Mucosa of gallbladder (tissue), 1 donor: ENCODE data around the gene ACAT2. TPM values are rescaled to one million over a fixed set of nuclear protein-coding genes. Genes with fewer than 3 reads are reported as not detected.
"Not testable (repeated sequence)": the region's sequence is repeated elsewhere in the genome, so short reads cannot be mapped to it uniquely, and the experiment has no call there.

Experiments
- DNase-seq: peaks from one replicate; pipeline ENCODE4 v3.0.0-alpha.2; 2020; ENCODE audit warnings: low spot score
- total RNA-seq: library from RNA; stranded (reverse); gene quantifications from one replicate; pipeline ENCODE4 v1.2.1, GENCODE V29; 2021
- donor health status: DM: no; HTN: no; CAD: no.

ACAT2 gene
- total RNA-seq, 1 donor from 2014 or later, result 69.3 TPM

GRCh38 chr6:159769470-159769869, 7.6 kb downstream of the ACAT2 start:
- no peak for DNase-seq

GRCh38 chr6:159772196-159772595, 10.4 kb downstream of the ACAT2 start:
- no peak for DNase-seq

GRCh38 chr6:159777240-159777904, 15.5 kb downstream of the ACAT2 start:
- DNase-seq, result no peak

- DNase-seq, result no peak
Measured at GRCh38 chr6:159778131-159778530, 16.3 kb downstream of the ACAT2 start.

GRCh38 chr6:159778542-159779103, 16.8 kb downstream of the ACAT2 start:
- no peak for DNase-seq

GRCh38 chr6:159788276-159788675, 26.4 kb downstream of the ACAT2 start:
- DNase-seq, result no peak

GRCh38 chr6:159788753-159789376, 27.0 kb downstream of the ACAT2 start:
- peak; percentile 53 for DNase-seq

GRCh38 chr6:159789377-159790148, 27.7 kb downstream of the ACAT2 start, which contains the start of gene TCP1:
Gene TCP1, minus strand, starts transcription at chr6:159789602. Its CDS starts 134 bp downstream, at chr6:159789468.
- DNase-seq, result peak; percentile 100

- DNase-seq, result peak; percentile 94
Measured at GRCh38 chr6:159790149-159790955, 28.5 kb downstream of the ACAT2 start, which contains the start of gene MRPL18. Gene MRPL18, plus strand, starts transcription at chr6:159790467. Its CDS starts 121 bp downstream, at chr6:159790588.

GRCh38 chr6:159790956-159791598, 29.2 kb downstream of the ACAT2 start:
- no peak for DNase-seq

GRCh38 chr6:159794976-159795375, 33.1 kb downstream of the ACAT2 start:
- not testable (repeated sequence) for DNase-seq

- DNase-seq, result no peak
Measured at GRCh38 chr6:159797554-159797953, 35.7 kb downstream of the ACAT2 start.

GRCh38 chr6:159800141-159800865, 38.5 kb downstream of the ACAT2 start, which contains the start of gene PNLDC1:
Gene PNLDC1, plus strand, starts transcription at chr6:159800276. Its CDS starts 32 bp downstream, at chr6:159800308.
- DNase-seq, result no peak

- DNase-seq, result no peak
Measured at GRCh38 chr6:159801935-159802334, 40.1 kb downstream of the ACAT2 start.

- no peak for DNase-seq
Measured at GRCh38 chr6:159804504-159804903, 42.7 kb downstream of the ACAT2 start.

- no peak for DNase-seq
Measured at GRCh38 chr6:159805440-159806020, 43.7 kb downstream of the ACAT2 start.

- DNase-seq, result no peak
Measured at GRCh38 chr6:159806021-159806458, 44.2 kb downstream of the ACAT2 start.

GRCh38 chr6:159807150-159807858, 45.5 kb downstream of the ACAT2 start:
- no peak for DNase-seq

GRCh38 chr6:159808647-159809046, 46.8 kb downstream of the ACAT2 start:
- no peak for DNase-seq
